ENCODE measurements around the gene PPP6R1.

Gene PPP6R1

DNA sequence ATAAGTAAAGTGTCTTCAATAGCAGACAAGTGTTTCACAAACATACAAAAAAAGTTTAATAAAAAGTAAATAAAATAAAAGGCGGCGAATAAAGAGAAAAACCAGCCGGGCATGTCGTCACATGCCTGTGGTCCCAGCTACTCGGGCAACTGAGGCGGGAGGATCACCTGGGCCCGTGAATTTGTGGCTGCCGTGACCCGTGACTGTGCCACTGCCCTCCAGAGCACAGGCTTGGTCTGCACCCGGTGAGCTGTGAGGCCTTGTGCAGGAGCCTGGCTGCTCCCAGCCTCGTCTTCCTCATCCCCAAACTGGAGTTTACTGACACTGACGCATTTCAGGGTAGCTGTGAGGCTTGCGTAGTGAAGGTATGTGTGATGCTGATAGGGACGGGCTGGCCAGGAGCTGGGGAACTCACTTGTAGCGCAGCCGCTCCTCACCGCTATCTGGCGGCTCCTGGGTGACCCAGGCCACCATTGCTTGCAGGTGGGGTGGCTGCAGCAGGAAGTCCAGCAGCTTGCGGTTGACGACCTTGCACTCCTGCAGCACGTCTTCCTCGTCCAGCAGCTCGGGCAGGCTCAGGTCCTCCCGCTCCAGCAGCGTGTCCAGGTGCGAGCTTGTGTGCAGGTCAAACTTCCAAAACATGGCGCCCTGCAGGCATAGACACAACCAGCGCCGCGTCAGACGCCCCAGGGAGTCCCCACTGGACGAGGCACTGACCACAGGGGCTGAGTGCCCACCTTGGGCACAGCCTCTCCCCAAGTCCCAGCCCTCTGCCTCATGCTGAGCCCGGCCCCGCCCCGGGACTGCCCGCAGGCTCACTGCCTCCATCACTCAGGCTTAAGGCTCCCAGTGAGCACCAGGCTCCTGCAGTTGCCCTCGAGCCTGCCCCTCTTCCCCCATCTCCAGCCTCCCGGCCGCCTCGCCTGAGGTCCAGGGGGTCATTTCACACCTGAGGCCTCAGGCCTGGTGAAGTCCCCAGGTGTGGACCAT is 12.1 kb downstream of the PPP6R1 start:
- POLR2A ChIA-PET (ENCODE audit: low non-redundant PET): no interaction called here
- CTCF ChIA-PET: no interaction called here
- TF ChIP-seq, protein P1, sequence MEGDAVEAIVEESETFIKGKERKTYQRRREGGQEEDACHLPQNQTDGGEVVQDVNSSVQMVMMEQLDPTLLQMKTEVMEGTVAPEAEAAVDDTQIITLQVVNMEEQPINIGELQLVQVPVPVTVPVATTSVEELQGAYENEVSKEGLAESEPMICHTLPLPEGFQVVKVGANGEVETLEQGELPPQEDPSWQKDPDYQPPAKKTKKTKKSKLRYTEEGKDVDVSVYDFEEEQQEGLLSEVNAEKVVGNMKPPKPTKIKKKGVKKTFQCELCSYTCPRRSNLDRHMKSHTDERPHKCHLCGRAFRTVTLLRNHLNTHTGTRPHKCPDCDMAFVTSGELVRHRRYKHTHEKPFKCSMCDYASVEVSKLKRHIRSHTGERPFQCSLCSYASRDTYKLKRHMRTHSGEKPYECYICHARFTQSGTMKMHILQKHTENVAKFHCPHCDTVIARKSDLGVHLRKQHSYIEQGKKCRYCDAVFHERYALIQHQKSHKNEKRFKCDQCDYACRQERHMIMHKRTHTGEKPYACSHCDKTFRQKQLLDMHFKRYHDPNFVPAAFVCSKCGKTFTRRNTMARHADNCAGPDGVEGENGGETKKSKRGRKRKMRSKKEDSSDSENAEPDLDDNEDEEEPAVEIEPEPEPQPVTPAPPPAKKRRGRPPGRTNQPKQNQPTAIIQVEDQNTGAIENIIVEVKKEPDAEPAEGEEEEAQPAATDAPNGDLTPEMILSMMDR (conservative IDR thresholded peaks at IDR 0.05; ENCODE audit: low read depth): no peak
- no peak for DNase-seq (ENCODE audit: low spot score)
- H3K27ac ChIP-seq: peak overlapping the region; percentile 99

DNA sequence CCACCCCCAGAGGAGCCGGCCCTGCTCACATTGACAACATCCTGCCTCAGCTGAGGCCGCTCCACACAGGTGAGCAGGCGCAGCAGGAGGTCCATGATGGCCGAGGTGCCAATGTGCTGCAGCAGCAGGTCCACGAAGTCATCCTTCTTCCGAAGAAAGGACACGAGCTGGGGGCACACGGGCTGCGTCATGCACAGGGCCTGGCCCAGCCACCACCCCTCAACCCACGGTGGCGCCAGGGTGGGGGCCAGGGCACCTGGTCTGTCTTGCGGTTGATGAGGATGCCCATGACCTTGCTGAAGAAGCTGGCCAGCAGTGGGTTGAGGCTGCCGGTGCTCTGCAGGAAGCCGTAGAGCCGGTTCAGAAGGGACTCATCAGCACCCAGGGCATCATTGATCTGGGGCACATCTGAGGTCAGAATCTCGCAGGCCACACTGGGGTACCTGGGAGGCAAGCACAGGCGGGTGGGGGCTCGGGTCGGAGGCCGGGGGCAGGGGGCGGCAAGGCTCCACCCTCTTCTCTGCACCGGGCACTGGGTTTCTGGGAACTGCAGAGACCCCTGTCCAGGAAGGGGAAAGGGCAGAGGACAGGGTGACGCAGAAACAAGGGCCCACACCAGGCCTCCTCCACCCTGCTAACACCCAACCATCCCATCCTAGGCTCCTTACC is 13.4 kb downstream of the PPP6R1 start:
- ChIA-PET CTCF (no interaction called here), POLR2A (ENCODE audit: low non-redundant PET) (no interaction called here)

DNA sequence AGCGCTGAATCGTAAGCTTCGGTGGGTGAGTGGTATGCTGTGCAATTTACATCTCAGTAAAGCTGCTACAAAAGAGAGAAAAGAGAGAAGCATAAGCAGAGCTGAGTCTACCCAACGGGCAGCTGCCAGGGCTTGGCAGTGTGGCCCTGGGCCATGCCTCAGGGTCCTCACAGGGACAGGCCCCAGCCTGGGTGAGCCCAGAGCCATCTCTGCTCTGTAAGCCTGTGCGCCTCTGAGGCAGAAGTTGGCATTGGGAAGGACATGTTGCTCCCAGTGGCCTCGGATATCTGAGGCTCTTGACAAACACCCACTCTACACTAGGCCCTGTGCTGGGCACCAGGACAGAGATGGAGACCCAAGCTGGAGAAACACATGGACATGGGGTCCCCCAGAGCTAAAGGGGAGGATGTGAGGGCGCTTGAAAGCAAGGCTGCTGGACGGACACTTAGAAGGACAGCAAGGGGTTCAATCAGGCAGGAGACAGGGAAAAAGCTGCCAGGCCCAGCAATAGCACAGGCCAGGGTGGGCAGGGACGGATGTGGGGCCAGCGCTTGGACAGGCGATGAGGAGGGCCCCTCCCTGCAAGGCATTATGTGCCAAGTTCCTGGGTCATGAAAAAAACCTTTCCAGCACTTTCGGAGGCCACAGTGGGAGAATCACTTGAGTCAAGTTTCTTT is 14.7 kb downstream of the PPP6R1 start:
- TF ChIP-seq, protein P1 (conservative IDR thresholded peaks at IDR 0.05; ENCODE audit: low read depth): no peak
- POLR2A ChIA-PET (ENCODE audit: low non-redundant PET): interaction anchor here (0.7 kb wide), 1 partner anchor 13 kb away, joined by 3 read pairs; no protein-coding TSS in a partner anchor
- DNase-seq (ENCODE audit: low spot score): no peak
- H3K27ac ChIP-seq: peak overlapping the region; percentile 5; the same call in 1 of the 2 replicates
- CTCF ChIA-PET: no interaction called here

More for the DNA sequence above, 13.4 kb downstream of the PPP6R1 start:
- no peak for DNase-seq (ENCODE audit: low spot score)
- TF ChIP-seq, protein P1 (conservative IDR thresholded peaks at IDR 0.05; ENCODE audit: low read depth): no peak
- H3K27ac ChIP-seq: peak overlapping the region; percentile 99

DNA sequence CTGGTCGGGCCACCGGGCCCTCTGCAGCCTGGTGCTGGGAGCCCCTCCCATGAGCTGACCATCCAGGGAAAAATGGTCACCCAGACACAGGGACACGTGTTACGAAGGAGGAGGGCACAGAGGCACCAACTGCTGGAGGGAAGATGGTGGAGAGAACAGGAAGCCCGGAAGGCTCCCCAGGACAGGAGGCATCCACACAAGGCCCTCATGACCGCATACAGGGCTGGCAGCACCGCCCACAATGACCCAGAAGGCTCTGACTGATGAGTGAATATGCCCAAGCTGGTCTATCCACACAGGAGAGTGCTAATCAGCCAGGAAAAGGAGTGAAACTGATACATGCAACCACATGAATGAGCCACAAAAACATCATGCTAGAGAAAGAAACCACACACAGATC is 16.3 kb downstream of the PPP6R1 start:
- DNase-seq (ENCODE audit: low spot score): no peak
- POLR2A ChIA-PET (ENCODE audit: low non-redundant PET): interaction anchor here (0.5 kb wide), 1 partner anchor 234 kb away, joined by 3 read pairs; no protein-coding TSS in a partner anchor
- peak overlapping the region; percentile 23 for H3K27ac ChIP-seq
- TF ChIP-seq, protein P1 (conservative IDR thresholded peaks at IDR 0.05; ENCODE audit: low read depth): no peak
- CTCF ChIA-PET: no interaction called here

DNA sequence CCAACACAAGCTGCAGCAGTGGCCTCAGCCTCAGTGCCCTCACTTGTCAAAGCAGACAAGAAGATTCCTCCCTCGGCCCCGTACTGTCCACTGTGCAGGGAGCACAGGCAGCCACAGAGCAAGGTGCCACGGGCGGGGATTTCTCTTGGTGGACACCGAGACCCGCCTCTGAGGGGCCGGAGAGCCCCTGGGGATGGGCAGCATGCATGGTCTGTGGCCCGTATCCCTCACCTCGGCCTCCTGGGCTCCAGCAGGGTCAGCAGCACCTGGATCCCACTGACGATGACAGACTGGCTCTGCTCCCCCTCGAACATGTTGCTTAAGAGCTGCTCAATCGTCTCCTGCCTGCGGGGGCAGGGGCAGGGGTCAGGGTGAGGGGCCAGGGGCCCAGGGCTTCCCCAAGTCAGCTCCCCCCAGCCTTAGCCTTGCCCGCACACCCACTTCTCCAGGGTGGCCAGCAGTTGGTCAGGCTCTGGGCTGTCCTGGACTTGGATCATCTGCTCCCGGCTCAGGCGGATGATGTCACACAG is 16.8 kb downstream of the PPP6R1 start:
- H3K27ac ChIP-seq: peak overlapping the region; percentile 23
- POLR2A ChIA-PET (ENCODE audit: low non-redundant PET): interaction anchor here (0.5 kb wide), 1 partner anchor 235 kb away, joined by 3 read pairs; no protein-coding TSS in a partner anchor
- CTCF ChIA-PET: no interaction called here
- TF ChIP-seq, protein P1 (conservative IDR thresholded peaks at IDR 0.05; ENCODE audit: low read depth): no peak
- DNase-seq (ENCODE audit: low spot score): no peak
